SIG-M5 treated with dmso at 0.1 percent for 504 hours (cell line): ENCODE results near the gene TMEM163.

Experiments used
- DNase-seq: peaks from one replicate; lab custom pipeline; 2025; ENCODE audit not compliant: unreplicated experiment; lab: John Stamatoyannopoulos, UW

TMEM163 gene

GRCh38 chr2:134461511-134461910, 257.3 kb downstream of the TMEM163 start:
- DNase-seq = no peak

- DNase-seq = peak; percentile 67
Observed at GRCh38 chr2:134460583-134460998, 258.2 kb downstream of the TMEM163 start.

GRCh38 chr2:134459706-134460406, 258.9 kb downstream of the TMEM163 start:
- no peak for DNase-seq

GRCh38 chr2:134458950-134459349, 259.9 kb downstream of the TMEM163 start:
- DNase-seq = no peak

- no peak for DNase-seq
Observed at GRCh38 chr2:134458473-134458853, 260.3 kb downstream of the TMEM163 start.

GRCh38 chr2:134457765-134458472, 260.9 kb downstream of the TMEM163 start:
- DNase-seq = no peak

- DNase-seq = no peak
Observed at GRCh38 chr2:134457353-134457752, 261.4 kb downstream of the TMEM163 start.

GRCh38 chr2:134455426-134455825, 263.4 kb downstream of the TMEM163 start:
- no peak for DNase-seq

GRCh38 chr2:134454931-134455330, 263.9 kb downstream of the TMEM163 start:
- DNase-seq = no peak

- no peak for DNase-seq
Observed at GRCh38 chr2:134454426-134454825, 264.4 kb downstream of the TMEM163 start.

- DNase-seq = no peak
Observed at GRCh38 chr2:134453973-134454372, 264.8 kb downstream of the TMEM163 start.

- no peak for DNase-seq
Observed at GRCh38 chr2:134453476-134453875, 265.3 kb downstream of the TMEM163 start.

- DNase-seq = no peak
Observed at GRCh38 chr2:134452042-134452733, 266.6 kb downstream of the TMEM163 start.

GRCh38 chr2:134451347-134451630, 267.5 kb downstream of the TMEM163 start:
- DNase-seq = no peak

GRCh38 chr2:134449751-134450513, 268.9 kb downstream of the TMEM163 start:
- no peak for DNase-seq

GRCh38 chr2:134449157-134449556, 269.6 kb downstream of the TMEM163 start:
- no peak for DNase-seq

GRCh38 chr2:134448650-134449049, 270.1 kb downstream of the TMEM163 start:
- DNase-seq = no peak

- DNase-seq = no peak
Observed at GRCh38 chr2:134447669-134448068, 271.1 kb downstream of the TMEM163 start.

GRCh38 chr2:134446383-134447017, 272.3 kb downstream of the TMEM163 start:
- DNase-seq = no peak

GRCh38 chr2:134445985-134446382, 272.8 kb downstream of the TMEM163 start:
- no peak for DNase-seq

- no peak for DNase-seq
Observed at GRCh38 chr2:134445116-134445515, 273.7 kb downstream of the TMEM163 start.
